Chondrocyte (in vitro differentiated cells): ENCODE measurements around the gene ARHGEF18. TPM values are rescaled to one million over a fixed set of nuclear protein-coding genes. Genes with fewer than 3 reads are reported as not detected.

Source experiments
- DNase-seq: peaks from one replicate; pipeline ENCODE4 v3.0.0; 2021; ENCODE audit warnings: mixed read lengths, low spot score
- H3K27ac Mint-ChIP-seq: one replicate; pipeline ENCODE4 v1.8.0; 2021; ENCODE audit warnings: mild to moderate bottlenecking, moderate library complexity, mixed read lengths; ENCODE audit not compliant: unreplicated experiment
- H3K27me3 Mint-ChIP-seq: 2 replicates; pipeline ENCODE4 v1.8.0; 2021; ENCODE audit warnings: low read depth, mixed read lengths
- H3K36me3 Mint-ChIP-seq: 2 replicates; pipeline ENCODE4 v1.8.0; 2021; ENCODE audit warnings: low read depth, mixed read lengths
- H3K4me1 Mint-ChIP-seq: 2 replicates; pipeline ENCODE4 v1.8.0; 2021; ENCODE audit warnings: low read depth, mild to moderate bottlenecking, mixed read lengths
- H3K4me3 Mint-ChIP-seq: one replicate; pipeline ENCODE4 v1.8.0; 2021; ENCODE audit warnings: mild to moderate bottlenecking, moderate library complexity, mixed read lengths; ENCODE audit not compliant: unreplicated experiment
- H3K9me3 Mint-ChIP-seq: 2 replicates; pipeline ENCODE4 v1.8.0; 2021; ENCODE audit warnings: low read depth, mixed read lengths
- CTCF ChIP-seq: fragments of 200-600 bp; sonication (generic); IDR thresholded peaks from 2 replicates; pipeline ENCODE4 v1.5.0; 2021; ENCODE audit warnings: antibody characterized with exemption, mild to moderate bottlenecking, moderate library complexity
- total RNA-seq: library from RNA; stranded (reverse); gene quantifications from 3 replicates; pipeline ENCODE4 v1.2.1, GENCODE V29; 2021

ARHGEF18 gene
- total RNA-seq, 1 donor from 2014 or later: 36.4 TPM

- no peaks in the 10 kb centered on the region for H3K36me3 Mint-ChIP-seq
- no peak overlapping the region for H3K4me3 Mint-ChIP-seq
- peak; percentile 53 for DNase-seq
- H3K4me1 Mint-ChIP-seq: no peaks in the 10 kb centered on the region
- TF ChIP-seq CTCF: no peak
- H3K27ac Mint-ChIP-seq: no peak overlapping the region
- H3K9me3 Mint-ChIP-seq: peaks cover 3% of the 10 kb centered on the region
- H3K27me3 Mint-ChIP-seq: peaks cover 4% of the 10 kb centered on the region
Observed at GRCh38 chr19:7311911-7312310, 36.8 kb upstream of the ARHGEF18 start.

GRCh38 chr19:7312816-7313215, 35.9 kb upstream of the ARHGEF18 start:
- no peak overlapping the region for H3K27ac Mint-ChIP-seq
- DNase-seq: peak; percentile 46
- peaks cover 4% of the 10 kb centered on the region for H3K27me3 Mint-ChIP-seq
- peaks cover 3% of the 10 kb centered on the region for H3K9me3 Mint-ChIP-seq
- TF ChIP-seq CTCF: no peak
- H3K36me3 Mint-ChIP-seq: no peaks in the 10 kb centered on the region
- no peak overlapping the region for H3K4me3 Mint-ChIP-seq
- H3K4me1 Mint-ChIP-seq: no peaks in the 10 kb centered on the region

- H3K36me3 Mint-ChIP-seq: no peaks in the 10 kb centered on the region
- no peak for DNase-seq
- peaks cover 8% of the 10 kb centered on the region for H3K27me3 Mint-ChIP-seq
- no peak overlapping the region for H3K27ac Mint-ChIP-seq
- no peak overlapping the region for H3K4me3 Mint-ChIP-seq
- no peak for TF ChIP-seq CTCF
- H3K4me1 Mint-ChIP-seq: no peaks in the 10 kb centered on the region
- H3K9me3 Mint-ChIP-seq: peaks cover 9% of the 10 kb centered on the region
Observed at GRCh38 chr19:7318176-7318575, 30.6 kb upstream of the ARHGEF18 start.

- H3K9me3 Mint-ChIP-seq: peaks cover 10% of the 10 kb centered on the region
Observed at GRCh38 chr19:7326105-7326877, 22.4 kb upstream of the ARHGEF18 start.

DNA sequence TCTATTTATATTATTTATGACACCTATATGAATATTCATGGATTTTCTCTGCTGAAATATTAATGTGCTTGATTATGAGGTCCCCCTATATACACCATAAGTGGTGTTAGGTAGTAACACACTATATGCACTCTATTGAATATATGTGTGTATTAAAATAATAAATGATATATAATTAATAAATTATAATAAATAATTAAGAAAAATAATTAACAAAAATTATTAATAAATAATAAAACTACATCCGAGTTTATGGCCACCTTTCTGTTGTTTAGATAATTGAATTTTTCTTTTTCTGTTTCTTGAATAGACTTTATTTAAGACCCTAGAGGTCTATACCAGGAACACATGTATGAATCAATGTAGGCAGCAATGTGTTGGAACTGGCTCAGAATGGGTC, 20.9 kb upstream of the ARHGEF18 start:
- peaks cover 8% of the 10 kb centered on the region for H3K27me3 Mint-ChIP-seq
- no peak overlapping the region for H3K4me3 Mint-ChIP-seq
- H3K9me3 Mint-ChIP-seq: peaks cover 10% of the 10 kb centered on the region
- no peak overlapping the region for H3K27ac Mint-ChIP-seq
- no peak for TF ChIP-seq CTCF
- no peak for DNase-seq
- H3K4me1 Mint-ChIP-seq: no peaks in the 10 kb centered on the region
- peaks cover 1% of the 10 kb centered on the region for H3K36me3 Mint-ChIP-seq

More at GRCh38 chr19:7326105-7326877, 22.4 kb upstream of the ARHGEF18 start:
- DNase-seq: peak; percentile 26
- Mint-ChIP-seq H3K4me1 (no peaks in the 10 kb centered on the region), H3K4me3 (no peak overlapping the region), H3K27ac (no peak overlapping the region), H3K36me3 (peaks cover 1% of the 10 kb centered on the region), H3K27me3 (peaks cover 13% of the 10 kb centered on the region)
- TF ChIP-seq CTCF: peak; percentile 70
